NT2/D1 (cell line): ENCODE measurements around the gene WBP11.

Source experiments
- SUZ12 ChIP-seq: IDR thresholded peaks from 2 replicates; pipeline ENCODE4 v1.6.1; 2011; ENCODE audit not compliant: insufficient read length, insufficient read depth; ENCODE audit errors: extremely low read depth
- ZNF274 ChIP-seq: IDR thresholded peaks from 2 replicates; pipeline ENCODE4 v1.6.1; 2011; ENCODE audit warnings: mild to moderate bottlenecking, low read depth, low read length

- no peak for TF ChIP-seq SUZ12
- TF ChIP-seq ZNF274 = no peak
Observed at GRCh38 chr12:14779834-14780233, 23.4 kb downstream of the WBP11 start.
